ENCODE measurements around the gene MAP1LC3B.

MAP1LC3B gene

DNA sequence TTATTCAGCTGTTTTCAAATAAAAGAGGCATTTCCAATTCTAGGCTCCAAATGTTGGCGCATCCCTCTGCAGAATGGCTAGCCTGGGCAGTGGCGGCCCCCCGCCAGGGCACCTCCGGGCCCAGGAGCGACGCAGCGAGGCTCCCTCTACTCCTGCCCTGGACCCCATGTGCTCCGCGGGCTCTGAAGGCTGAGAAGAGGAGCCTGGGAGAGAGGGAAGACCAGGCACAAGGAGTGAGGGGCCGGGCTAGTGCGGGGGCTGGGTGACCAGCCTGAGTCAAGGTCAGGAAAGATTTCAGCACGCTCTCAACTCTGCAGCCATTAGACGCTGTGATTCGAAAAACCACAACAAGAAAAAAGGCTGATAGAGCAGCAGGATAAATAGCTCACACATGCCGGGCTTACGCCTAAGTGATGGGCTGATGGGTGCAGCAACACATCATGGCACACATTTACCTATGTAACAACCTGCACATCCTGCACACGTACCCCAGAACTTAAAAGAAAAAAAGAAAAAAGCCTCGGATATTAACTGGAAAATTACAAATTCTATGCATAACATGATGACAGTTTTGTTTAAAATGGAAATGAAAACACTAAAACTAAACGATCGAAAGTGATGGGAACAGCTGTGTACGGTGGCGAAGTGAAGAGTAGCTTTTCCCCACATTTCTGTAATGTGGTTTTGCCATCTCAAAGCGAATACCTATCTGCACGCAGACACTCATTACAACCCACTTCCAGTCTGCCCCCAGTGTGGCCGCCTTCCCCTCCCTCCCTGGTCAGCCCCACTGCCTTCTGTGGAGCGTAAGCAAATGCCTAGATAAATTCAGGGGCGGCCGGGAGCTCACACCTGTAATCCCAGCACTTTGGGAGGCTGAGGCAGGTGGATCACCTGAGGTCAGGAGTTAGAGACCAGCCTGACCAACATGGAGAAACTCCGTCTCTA lies 44.4 kb downstream of the MAP1LC3B start:
- Histone ChIP-seq H4K20me1 (ENCODE audit: low read depth, low read length) (no peaks in the 10 kb centered on the region), H3K27ac (ENCODE audit: low read depth, low read length) (no peak overlapping the region), H3K9ac (ENCODE audit: low read length) (no peak overlapping the region)

DNA sequence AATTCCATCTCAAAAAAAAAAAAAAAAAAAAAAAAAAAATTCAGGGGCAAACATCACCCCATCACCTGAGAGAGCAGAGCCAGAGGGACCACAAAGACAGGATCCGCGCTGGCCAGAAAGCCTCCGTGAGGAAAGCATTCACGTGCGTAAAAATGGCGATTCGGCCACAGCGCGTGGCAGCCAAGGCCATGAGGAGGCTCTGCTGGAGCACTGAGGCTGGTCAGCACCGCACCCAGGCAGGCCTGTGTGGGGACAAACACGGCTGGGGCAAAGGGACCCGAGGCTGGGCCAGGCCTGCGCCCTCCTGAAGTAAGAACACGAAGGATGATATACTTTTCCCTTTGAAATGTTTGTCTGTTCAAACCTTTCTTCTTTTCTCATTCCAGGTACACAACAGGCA lies 45.2 kb downstream of the MAP1LC3B start:
- H4K20me1 ChIP-seq (ENCODE audit: low read depth, low read length): no peaks in the 10 kb centered on the region
- H3K9me2 ChIP-seq (replicated peaks; ENCODE audit: insufficient read depth, low read length): no peaks in the 10 kb centered on the region
- no peak overlapping the region for H3K27ac ChIP-seq (ENCODE audit: low read depth, low read length)
- H3K79me2 ChIP-seq (ENCODE audit: insufficient read depth, low read length): no peaks in the 10 kb centered on the region
- no peak overlapping the region for H2AFZ ChIP-seq (ENCODE audit: low read depth, low read length, severe bottlenecking)
- H3K27me3 ChIP-seq (ENCODE audit: low read length): no peaks in the 10 kb centered on the region
- H3F3A ChIP-seq (ENCODE audit: insufficient read depth): no peaks in the 10 kb centered on the region
- H3K36me3 ChIP-seq (ENCODE audit: low read length): no peaks in the 10 kb centered on the region
- no peak overlapping the region for H3K9ac ChIP-seq (ENCODE audit: low read length)
- H3K9me3 ChIP-seq (ENCODE audit: insufficient read depth, low read length): no peaks in the 10 kb centered on the region
- TF ChIP-seq EZH2phosphoT487 (conservative IDR thresholded peaks at IDR 0.05; ENCODE audit: low read length): no peak
- TF ChIP-seq, protein P1, sequence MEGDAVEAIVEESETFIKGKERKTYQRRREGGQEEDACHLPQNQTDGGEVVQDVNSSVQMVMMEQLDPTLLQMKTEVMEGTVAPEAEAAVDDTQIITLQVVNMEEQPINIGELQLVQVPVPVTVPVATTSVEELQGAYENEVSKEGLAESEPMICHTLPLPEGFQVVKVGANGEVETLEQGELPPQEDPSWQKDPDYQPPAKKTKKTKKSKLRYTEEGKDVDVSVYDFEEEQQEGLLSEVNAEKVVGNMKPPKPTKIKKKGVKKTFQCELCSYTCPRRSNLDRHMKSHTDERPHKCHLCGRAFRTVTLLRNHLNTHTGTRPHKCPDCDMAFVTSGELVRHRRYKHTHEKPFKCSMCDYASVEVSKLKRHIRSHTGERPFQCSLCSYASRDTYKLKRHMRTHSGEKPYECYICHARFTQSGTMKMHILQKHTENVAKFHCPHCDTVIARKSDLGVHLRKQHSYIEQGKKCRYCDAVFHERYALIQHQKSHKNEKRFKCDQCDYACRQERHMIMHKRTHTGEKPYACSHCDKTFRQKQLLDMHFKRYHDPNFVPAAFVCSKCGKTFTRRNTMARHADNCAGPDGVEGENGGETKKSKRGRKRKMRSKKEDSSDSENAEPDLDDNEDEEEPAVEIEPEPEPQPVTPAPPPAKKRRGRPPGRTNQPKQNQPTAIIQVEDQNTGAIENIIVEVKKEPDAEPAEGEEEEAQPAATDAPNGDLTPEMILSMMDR (IDR thresholded peaks at IDR 0.05; ENCODE audit: insufficient read depth, low read length, poor library complexity, severe bottlenecking): no peak
- H3K4me3 ChIP-seq (ENCODE audit: insufficient read depth, low read length, poor library complexity, severe bottlenecking): no peak overlapping the region
- no peak overlapping the region for H3K4me2 ChIP-seq (ENCODE audit: low read depth, low read length, poor library complexity, severe bottlenecking)

More for the DNA sequence above, 44.4 kb downstream of the MAP1LC3B start:
- no peak overlapping the region for H2AFZ ChIP-seq (ENCODE audit: low read depth, low read length, severe bottlenecking)
- no peaks in the 10 kb centered on the region for H3K79me2 ChIP-seq (ENCODE audit: insufficient read depth, low read length)
- H3K9me2 ChIP-seq (replicated peaks; ENCODE audit: insufficient read depth, low read length): no peaks in the 10 kb centered on the region
- H3K4me3 ChIP-seq (ENCODE audit: insufficient read depth, low read length, poor library complexity, severe bottlenecking): no peak overlapping the region
- H3K9me3 ChIP-seq (ENCODE audit: insufficient read depth, low read length): no peaks in the 10 kb centered on the region
- H3K36me3 ChIP-seq (ENCODE audit: low read length): no peaks in the 10 kb centered on the region
- no peak overlapping the region for H3K4me2 ChIP-seq (ENCODE audit: low read depth, low read length, poor library complexity, severe bottlenecking)
- TF ChIP-seq EZH2phosphoT487 (conservative IDR thresholded peaks at IDR 0.05; ENCODE audit: low read length): no peak
- TF ChIP-seq, protein P1 (IDR thresholded peaks at IDR 0.05; ENCODE audit: insufficient read depth, low read length, poor library complexity, severe bottlenecking): no peak
- no peaks in the 10 kb centered on the region for H3K27me3 ChIP-seq (ENCODE audit: low read length)
- H3F3A ChIP-seq (ENCODE audit: insufficient read depth): no peaks in the 10 kb centered on the region

DNA sequence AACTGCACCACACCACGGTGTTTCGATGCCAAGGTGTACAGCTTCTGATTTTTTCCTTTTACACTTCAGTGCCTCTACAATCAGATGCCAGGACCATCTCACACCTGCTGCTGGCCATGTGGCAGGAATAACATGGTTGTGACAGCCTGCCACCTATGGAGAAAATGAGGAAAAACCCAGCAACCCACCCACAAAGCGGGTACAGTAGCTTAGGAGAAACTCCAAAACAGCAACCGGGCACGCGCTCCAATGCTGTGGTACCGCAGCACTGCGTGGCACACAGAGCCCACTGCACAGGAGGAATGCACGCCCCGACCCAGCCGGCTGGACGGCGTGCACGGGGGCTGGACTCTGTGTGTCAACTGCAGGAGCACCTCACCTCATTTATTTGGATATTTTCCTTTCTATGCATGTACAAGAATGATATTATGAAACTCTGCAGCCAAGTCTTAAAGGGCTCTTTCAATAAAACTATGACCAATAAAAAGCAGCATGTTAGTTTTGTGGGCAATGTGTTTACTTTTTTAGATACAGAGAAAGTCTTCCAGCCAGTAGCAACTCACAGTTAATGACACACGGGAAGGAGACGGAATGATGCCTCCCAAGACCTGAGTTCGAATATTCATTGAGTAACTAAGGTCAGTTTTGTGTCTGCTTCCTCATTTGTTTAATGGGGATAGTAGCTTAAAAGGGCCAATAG lies 45.9 kb downstream of the MAP1LC3B start:
- TF ChIP-seq EZH2phosphoT487 (conservative IDR thresholded peaks at IDR 0.05; ENCODE audit: low read length): no peak
- TF ChIP-seq, protein P1 (IDR thresholded peaks at IDR 0.05; ENCODE audit: insufficient read depth, low read length, poor library complexity, severe bottlenecking): no peak
- no peak overlapping the region for H2AFZ ChIP-seq (ENCODE audit: low read depth, low read length, severe bottlenecking)
- no peaks in the 10 kb centered on the region for H3K27me3 ChIP-seq (ENCODE audit: low read length)
- no peaks in the 10 kb centered on the region for H3F3A ChIP-seq (ENCODE audit: insufficient read depth)
- no peaks in the 10 kb centered on the region for H4K20me1 ChIP-seq (ENCODE audit: low read depth, low read length)
- H3K27ac ChIP-seq (ENCODE audit: low read depth, low read length): no peak overlapping the region
- H3K4me2 ChIP-seq (ENCODE audit: low read depth, low read length, poor library complexity, severe bottlenecking): no peak overlapping the region
- no peaks in the 10 kb centered on the region for H3K36me3 ChIP-seq (ENCODE audit: low read length)
- H3K9ac ChIP-seq (ENCODE audit: low read length): no peak overlapping the region
- no peaks in the 10 kb centered on the region for H3K9me3 ChIP-seq (ENCODE audit: insufficient read depth, low read length)
- no peaks in the 10 kb centered on the region for H3K79me2 ChIP-seq (ENCODE audit: insufficient read depth, low read length)
- no peak overlapping the region for H3K4me3 ChIP-seq (ENCODE audit: insufficient read depth, low read length, poor library complexity, severe bottlenecking)
- no peaks in the 10 kb centered on the region for H3K9me2 ChIP-seq (replicated peaks; ENCODE audit: insufficient read depth, low read length)
